GM23338 (cell line): ENCODE measurements around the gene BCAS1.

Source experiments
- CREB1 ChIP-seq: fragments of 250-450 bp; sonication (Bioruptor Pico); IDR thresholded peaks from 2 replicates; pipeline ENCODE4 v1.5.0; 2020; ENCODE audit warnings: low read depth, mild to moderate bottlenecking, moderate library complexity
- EZH2 ChIP-seq: fragments of 200-600 bp; sonication (generic); IDR thresholded peaks from one replicate; pipeline ENCODE4 v1.8.0; 2017; ENCODE audit warnings: antibody characterized with exemption, mild to moderate bottlenecking, low read depth; ENCODE audit not compliant: unreplicated experiment
- EZH2phosphoT487 ChIP-seq: fragments of 200-600 bp; sonication (generic); IDR thresholded peaks from one replicate; pipeline ENCODE4 v1.8.1; 2018; ENCODE audit warnings: antibody characterized with exemption; ENCODE audit not compliant: unreplicated experiment
- JUNB ChIP-seq: IDR thresholded peaks from one replicate; pipeline ENCODE4 v1.6.1; 2016; ENCODE audit warnings: antibody characterized with exemption; ENCODE audit not compliant: unreplicated experiment
- NANOG ChIP-seq: IDR thresholded peaks from 2 replicates; pipeline ENCODE4 v1.6.1; 2016; ENCODE audit warnings: antibody characterized with exemption, borderline replicate concordance
- POLR2AphosphoS5 ChIP-seq: IDR thresholded peaks from 2 replicates; pipeline ENCODE4 v1.6.1; 2016; ENCODE audit warnings: antibody characterized with exemption, low read depth
- ZNF114 ChIP-seq: fragments of 250-450 bp; sonication (Bioruptor Pico); IDR thresholded peaks from 2 replicates; pipeline ENCODE4 v1.5.0; 2020; ENCODE audit warnings: mild to moderate bottlenecking, moderate library complexity
- ZNF331 ChIP-seq: fragments of 250-450 bp; sonication (Bioruptor Pico); IDR thresholded peaks from 2 replicates; pipeline ENCODE4 v1.5.0; 2020; ENCODE audit warnings: low read depth, mild to moderate bottlenecking, moderate library complexity
- TF ChIP-seq, protein P1 (sequence below), 2 experiments: fragments of 200-600 bp in 1 of 2; sonication (generic) in 1 of 2; conservative IDR thresholded peaks; 2 replicates each; pipeline versions ENCODE4 v1.5.1 to v1.6.1; 2016 to 2017; ENCODE audit warnings: antibody characterized with exemption in 2 of 2, low read depth in 2 of 2, mild to moderate bottlenecking in 2 of 2, moderate library complexity in 1 of 2
- TF ChIP-seq, protein P2 (sequence below): IDR thresholded peaks from one replicate; pipeline ENCODE4 v1.6.1; 2018; ENCODE audit warnings: antibody characterized with exemption; ENCODE audit not compliant: unreplicated experiment
- TF ChIP-seq, protein P3 (sequence below): IDR thresholded peaks from 2 replicates; pipeline ENCODE4 v1.6.1; 2016; ENCODE audit warnings: antibody characterized with exemption
- TF ChIP-seq, protein P4 (sequence below): fragments of 250-450 bp; sonication (Bioruptor Pico); IDR thresholded peaks from 2 replicates; pipeline ENCODE4 v1.5.0; 2020; ENCODE audit warnings: mild to moderate bottlenecking, moderate library complexity

DNA sequence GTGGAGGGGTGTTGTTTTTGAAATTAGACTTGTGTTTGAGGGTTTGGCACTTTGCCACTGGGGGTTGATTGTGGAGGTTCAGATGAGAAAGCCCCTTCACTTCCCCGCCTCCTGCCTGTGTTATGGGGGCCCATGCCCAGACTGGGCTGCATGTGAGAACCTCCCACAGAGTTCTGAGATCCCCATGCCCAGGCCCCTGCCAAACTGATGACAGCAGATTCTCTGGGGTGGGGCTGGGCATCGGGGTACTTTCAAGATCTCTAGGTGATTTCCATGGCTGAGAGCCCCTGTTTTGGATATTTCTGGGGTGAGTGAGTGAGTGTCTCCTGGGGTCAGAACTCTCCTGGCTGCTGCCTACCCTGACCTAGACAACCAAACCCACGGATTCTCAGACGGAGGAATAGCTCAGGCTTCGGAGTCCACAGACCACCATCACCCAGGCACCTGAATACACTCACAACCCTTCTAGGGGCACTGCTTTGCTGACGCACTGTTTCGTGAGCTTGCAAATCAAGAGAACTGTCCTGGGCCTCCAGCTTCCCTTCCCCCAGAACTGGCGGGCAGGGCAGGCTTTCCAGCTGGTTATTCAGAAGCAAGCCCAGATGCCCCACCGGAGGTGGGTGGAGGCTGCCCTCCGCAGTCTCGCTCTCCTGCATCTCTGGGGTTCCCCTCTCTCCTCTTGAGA is 6.3 kb downstream of the BCAS1 start:
- TF ChIP-seq, protein P1, sequence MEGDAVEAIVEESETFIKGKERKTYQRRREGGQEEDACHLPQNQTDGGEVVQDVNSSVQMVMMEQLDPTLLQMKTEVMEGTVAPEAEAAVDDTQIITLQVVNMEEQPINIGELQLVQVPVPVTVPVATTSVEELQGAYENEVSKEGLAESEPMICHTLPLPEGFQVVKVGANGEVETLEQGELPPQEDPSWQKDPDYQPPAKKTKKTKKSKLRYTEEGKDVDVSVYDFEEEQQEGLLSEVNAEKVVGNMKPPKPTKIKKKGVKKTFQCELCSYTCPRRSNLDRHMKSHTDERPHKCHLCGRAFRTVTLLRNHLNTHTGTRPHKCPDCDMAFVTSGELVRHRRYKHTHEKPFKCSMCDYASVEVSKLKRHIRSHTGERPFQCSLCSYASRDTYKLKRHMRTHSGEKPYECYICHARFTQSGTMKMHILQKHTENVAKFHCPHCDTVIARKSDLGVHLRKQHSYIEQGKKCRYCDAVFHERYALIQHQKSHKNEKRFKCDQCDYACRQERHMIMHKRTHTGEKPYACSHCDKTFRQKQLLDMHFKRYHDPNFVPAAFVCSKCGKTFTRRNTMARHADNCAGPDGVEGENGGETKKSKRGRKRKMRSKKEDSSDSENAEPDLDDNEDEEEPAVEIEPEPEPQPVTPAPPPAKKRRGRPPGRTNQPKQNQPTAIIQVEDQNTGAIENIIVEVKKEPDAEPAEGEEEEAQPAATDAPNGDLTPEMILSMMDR (conservative IDR thresholded peaks at IDR 0.05; ENCODE audit: low read depth in 2 of 2) = no peak
- TF ChIP-seq EZH2 (no peak), ZNF331 (CRISPR knock-in tag) (no peak), EZH2phosphoT487 (no peak), ZNF114 (no peak), CREB1 (CRISPR knock-in tag) (no peak), POLR2AphosphoS5 (no peak), JUNB (no peak), NANOG (no peak)
- TF ChIP-seq, protein P2, sequence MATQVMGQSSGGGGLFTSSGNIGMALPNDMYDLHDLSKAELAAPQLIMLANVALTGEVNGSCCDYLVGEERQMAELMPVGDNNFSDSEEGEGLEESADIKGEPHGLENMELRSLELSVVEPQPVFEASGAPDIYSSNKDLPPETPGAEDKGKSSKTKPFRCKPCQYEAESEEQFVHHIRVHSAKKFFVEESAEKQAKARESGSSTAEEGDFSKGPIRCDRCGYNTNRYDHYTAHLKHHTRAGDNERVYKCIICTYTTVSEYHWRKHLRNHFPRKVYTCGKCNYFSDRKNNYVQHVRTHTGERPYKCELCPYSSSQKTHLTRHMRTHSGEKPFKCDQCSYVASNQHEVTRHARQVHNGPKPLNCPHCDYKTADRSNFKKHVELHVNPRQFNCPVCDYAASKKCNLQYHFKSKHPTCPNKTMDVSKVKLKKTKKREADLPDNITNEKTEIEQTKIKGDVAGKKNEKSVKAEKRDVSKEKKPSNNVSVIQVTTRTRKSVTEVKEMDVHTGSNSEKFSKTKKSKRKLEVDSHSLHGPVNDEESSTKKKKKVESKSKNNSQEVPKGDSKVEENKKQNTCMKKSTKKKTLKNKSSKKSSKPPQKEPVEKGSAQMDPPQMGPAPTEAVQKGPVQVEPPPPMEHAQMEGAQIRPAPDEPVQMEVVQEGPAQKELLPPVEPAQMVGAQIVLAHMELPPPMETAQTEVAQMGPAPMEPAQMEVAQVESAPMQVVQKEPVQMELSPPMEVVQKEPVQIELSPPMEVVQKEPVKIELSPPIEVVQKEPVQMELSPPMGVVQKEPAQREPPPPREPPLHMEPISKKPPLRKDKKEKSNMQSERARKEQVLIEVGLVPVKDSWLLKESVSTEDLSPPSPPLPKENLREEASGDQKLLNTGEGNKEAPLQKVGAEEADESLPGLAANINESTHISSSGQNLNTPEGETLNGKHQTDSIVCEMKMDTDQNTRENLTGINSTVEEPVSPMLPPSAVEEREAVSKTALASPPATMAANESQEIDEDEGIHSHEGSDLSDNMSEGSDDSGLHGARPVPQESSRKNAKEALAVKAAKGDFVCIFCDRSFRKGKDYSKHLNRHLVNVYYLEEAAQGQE = no peak
- TF ChIP-seq, protein P3, sequence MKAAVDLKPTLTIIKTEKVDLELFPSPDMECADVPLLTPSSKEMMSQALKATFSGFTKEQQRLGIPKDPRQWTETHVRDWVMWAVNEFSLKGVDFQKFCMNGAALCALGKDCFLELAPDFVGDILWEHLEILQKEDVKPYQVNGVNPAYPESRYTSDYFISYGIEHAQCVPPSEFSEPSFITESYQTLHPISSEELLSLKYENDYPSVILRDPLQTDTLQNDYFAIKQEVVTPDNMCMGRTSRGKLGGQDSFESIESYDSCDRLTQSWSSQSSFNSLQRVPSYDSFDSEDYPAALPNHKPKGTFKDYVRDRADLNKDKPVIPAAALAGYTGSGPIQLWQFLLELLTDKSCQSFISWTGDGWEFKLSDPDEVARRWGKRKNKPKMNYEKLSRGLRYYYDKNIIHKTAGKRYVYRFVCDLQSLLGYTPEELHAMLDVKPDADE = no peak
- TF ChIP-seq, protein P4, sequence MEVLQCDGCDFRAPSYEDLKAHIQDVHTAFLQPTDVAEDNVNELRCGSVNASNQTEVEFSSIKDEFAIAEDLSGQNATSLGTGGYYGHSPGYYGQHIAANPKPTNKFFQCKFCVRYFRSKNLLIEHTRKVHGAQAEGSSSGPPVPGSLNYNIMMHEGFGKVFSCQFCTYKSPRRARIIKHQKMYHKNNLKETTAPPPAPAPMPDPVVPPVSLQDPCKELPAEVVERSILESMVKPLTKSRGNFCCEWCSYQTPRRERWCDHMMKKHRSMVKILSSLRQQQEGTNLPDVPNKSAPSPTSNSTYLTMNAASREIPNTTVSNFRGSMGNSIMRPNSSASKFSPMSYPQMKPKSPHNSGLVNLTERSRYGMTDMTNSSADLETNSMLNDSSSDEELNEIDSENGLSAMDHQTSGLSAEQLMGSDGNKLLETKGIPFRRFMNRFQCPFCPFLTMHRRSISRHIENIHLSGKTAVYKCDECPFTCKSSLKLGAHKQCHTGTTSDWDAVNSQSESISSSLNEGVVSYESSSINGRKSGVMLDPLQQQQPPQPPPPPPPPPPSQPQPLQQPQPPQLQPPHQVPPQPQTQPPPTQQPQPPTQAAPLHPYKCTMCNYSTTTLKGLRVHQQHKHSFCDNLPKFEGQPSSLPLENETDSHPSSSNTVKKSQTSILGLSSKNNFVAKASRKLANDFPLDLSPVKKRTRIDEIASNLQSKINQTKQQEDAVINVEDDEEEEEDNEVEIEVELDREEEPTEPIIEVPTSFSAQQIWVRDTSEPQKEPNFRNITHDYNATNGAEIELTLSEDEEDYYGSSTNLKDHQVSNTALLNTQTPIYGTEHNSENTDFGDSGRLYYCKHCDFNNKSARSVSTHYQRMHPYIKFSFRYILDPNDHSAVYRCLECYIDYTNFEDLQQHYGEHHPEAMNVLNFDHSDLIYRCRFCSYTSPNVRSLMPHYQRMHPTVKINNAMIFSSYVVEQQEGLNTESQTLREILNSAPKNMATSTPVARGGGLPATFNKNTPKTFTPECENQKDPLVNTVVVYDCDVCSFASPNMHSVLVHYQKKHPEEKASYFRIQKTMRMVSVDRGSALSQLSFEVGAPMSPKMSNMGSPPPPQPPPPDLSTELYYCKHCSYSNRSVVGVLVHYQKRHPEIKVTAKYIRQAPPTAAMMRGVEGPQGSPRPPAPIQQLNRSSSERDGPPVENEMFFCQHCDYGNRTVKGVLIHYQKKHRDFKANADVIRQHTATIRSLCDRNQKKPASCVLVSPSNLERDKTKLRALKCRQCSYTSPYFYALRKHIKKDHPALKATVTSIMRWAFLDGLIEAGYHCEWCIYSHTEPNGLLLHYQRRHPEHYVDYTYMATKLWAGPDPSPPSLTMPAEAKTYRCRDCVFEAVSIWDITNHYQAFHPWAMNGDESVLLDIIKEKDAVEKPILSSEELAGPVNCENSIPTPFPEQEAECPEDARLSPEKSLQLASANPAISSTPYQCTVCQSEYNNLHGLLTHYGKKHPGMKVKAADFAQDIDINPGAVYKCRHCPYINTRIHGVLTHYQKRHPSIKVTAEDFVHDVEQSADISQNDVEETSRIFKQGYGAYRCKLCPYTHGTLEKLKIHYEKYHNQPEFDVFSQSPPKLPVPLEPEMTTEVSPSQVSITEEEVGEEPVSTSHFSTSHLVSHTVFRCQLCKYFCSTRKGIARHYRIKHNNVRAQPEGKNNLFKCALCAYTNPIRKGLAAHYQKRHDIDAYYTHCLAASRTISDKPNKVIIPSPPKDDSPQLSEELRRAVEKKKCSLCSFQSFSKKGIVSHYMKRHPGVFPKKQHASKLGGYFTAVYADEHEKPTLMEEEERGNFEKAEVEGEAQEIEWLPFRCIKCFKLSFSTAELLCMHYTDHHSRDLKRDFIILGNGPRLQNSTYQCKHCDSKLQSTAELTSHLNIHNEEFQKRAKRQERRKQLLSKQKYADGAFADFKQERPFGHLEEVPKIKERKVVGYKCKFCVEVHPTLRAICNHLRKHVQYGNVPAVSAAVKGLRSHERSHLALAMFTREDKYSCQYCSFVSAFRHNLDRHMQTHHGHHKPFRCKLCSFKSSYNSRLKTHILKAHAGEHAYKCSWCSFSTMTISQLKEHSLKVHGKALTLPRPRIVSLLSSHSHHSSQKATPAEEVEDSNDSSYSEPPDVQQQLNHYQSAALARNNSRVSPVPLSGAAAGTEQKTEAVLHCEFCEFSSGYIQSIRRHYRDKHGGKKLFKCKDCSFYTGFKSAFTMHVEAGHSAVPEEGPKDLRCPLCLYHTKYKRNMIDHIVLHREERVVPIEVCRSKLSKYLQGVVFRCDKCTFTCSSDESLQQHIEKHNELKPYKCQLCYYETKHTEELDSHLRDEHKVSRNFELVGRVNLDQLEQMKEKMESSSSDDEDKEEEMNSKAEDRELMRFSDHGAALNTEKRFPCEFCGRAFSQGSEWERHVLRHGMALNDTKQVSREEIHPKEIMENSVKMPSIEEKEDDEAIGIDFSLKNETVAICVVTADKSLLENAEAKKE = no peak
